ENCODE measurements around the gene TDRD1.

TDRD1 gene

DNA sequence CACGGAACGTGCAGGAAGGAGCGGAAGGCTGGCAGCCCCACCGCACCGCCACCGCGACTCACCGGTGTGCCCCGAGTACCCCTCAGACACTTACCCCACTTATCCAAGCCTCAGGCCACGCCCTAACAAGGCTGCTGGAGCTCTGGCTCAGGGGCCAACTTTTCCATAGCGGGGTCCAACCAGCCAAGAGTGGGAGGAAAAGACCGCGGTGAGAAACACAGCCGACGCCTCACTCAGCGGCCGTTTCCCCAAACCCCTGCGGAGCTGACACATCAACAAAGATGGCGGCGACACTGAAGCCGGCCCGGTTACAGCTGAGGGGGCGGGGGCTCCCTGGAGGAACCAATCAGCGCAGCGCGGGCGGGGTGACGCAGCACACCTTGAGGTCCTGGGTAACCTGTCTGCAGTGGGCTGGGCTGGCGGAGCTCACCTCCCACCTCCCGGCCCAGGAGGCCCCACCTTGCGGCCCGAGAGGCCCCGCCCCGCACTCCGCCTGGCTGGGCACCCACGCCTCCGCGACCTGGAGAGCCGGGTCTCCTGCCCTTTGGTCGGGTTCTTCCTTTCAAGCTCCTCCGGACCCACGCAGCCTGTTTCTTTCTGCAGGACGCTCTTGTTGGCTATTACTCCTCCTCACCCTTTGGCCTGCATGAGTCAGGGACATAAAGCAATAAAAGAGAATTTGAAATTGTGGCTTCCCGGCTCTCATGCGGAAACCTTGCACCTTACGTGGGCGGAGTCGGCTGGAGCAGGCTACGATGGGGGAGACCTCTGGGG lies 5.0 kb upstream of the TDRD1 start, which contains the start of gene CCDC186:
TSS of gene CCDC186 (minus strand) at position 283 of the 774 bp plus-strand sequence. CDS start 10,935 bp downstream, outside the sequence.
- peak; percentile 91 to 98 for DNase-seq (ENCODE audit: extremely low read depth in 1 of 2, low read depth in 1 of 2)

DNA sequence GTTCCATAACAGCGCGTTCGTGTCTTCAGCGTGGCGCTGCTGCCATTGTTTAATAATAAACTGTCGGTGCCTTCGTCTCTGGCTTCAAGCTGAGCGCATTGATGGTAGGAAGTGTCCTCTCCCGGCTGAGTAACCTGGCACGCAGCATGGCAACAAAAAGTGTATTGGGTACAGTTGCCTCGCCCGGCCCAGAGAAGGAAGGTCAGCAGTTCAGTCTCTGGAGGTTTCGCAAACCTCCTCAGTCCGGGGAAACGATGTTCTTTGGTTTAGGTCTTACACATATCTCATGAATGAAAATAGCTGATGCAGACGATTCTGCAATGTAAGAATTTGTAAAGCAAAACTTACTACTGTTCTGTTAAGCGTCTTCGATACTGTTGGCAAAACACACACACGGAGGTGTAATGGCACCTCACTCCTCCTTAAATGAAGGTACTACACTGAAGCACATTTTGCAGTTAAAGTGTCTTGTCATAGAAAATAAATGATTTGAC lies 4.4 kb upstream of the TDRD1 start:
- no peak for DNase-seq (ENCODE audit: extremely low read depth in 1 of 2, low read depth in 1 of 2)

DNA sequence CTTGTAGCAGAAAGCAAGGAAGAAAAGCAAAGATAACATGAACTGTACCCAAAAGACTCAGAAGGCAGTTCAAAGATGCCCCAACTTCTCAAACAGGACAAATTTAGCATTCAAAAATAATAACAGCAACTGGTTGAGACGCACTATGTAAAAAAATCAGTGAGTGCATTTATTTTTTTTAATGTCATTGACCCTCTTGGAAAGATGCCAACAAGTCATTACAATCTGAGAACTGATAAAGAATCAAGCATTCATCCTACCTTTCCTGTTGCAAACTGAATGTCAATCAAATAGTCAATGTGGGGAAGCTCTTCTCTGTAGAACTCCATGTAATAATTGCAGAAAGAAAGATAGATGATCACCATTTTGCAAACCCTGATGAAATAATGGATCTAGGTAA lies 3.5 kb upstream of the TDRD1 start:
- no peak for DNase-seq (ENCODE audit: extremely low read depth in 1 of 2, low read depth in 1 of 2)

DNA sequence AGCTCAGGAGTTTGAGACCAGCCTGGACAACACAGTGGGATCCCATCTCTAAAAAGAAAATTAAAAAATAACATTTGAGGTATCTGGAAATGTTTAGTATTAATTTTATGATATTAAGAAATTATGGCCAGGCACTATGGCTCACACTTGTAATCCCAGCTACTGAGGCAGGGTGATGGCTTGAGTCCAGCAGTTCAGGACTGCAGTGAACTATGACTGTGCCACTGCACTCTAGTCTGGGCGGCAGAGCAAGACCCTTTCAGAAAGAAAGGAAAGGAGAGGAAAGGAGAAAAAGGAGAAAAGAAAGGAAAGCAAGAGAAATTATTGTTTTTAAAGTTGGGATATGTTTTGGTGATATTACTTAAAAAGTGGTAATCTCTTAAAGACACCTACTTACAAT lies 2.6 kb upstream of the TDRD1 start:
- no peak for DNase-seq (ENCODE audit: extremely low read depth in 1 of 2, low read depth in 1 of 2)

DNA sequence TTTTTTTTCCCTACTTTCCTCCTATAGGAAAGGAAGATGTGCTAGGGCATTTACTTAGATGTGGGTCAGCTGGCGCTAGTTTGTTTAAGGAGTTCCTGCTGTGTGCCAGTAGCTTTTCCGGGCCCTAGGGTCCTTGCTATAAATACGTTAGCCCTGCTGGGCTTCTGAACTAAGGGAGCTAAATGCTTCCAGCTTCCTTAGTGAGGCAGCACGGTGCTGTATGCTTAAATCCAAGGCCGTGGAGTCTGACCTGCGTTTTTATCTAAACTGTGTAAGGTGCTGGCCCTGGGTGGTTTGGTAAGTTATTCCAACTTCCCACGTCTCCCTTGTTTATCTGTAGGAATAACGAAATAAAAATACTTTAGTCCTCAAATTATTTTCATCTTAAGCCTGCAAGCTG lies 594 bp downstream of the TDRD1 start:
- no peak for DNase-seq (ENCODE audit: extremely low read depth in 1 of 2, low read depth in 1 of 2)

DNA sequence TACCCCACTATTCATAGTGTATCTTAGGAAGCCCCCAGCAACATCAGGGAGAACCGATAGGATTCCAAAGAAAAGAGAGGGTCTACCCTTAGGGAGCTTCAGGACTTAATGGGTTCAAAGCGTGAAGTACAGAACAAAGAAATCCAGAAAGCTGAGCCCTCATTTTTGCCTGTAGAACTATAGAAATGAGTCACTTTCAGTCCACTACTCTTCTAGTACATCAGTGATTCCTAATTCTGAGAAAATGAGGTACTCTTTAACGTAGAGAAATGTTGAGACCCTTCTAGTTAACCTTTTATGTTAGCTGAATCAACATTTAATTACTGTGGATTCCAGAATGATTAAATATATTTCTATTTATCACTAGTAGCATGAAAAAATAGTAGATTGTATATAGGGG lies 1.8 kb downstream of the TDRD1 start:
- DNase-seq (ENCODE audit: extremely low read depth in 1 of 2, low read depth in 1 of 2) = no peak

DNA sequence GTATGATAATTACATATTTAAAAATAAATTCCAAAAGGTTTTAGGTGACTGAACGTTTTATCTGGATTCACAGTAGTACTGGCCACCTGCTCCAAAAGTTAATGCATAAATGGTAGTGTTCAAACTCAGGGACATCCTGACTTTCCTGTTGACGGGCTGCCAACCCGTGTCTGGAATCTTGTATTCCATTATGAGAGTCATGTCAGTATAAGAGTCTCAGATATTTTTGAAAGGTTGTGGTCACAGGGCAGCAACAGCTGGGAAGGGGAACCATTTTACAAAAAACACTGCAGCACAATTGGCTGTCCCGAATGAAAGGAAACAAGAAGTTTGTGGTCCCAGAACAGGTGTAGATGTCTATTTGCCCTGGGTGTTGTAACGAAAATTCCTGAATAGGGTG lies 2.8 kb downstream of the TDRD1 start:
- DNase-seq (ENCODE audit: extremely low read depth in 1 of 2, low read depth in 1 of 2) = no peak

DNA sequence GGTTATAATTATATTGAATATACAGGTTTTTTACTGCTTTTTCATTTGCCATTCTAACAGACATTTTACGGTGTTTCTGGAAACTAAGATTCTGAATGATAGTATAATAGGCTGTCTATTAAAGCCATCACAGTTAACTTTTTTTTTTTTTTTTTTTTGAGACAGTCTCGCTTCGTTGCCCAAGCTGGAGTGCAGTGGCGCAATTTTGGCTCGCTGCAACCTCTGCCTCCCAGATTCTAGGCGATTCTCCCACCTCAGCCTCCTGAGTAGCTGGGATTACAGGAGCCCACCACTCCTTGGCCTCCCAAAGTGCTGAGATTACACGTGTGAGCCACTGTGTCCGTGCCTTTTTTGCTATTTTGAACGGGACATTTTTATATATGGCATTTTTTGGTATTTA lies 4.4 kb downstream of the TDRD1 start:
- no peak for DNase-seq (ENCODE audit: extremely low read depth in 1 of 2, low read depth in 1 of 2)

DNA sequence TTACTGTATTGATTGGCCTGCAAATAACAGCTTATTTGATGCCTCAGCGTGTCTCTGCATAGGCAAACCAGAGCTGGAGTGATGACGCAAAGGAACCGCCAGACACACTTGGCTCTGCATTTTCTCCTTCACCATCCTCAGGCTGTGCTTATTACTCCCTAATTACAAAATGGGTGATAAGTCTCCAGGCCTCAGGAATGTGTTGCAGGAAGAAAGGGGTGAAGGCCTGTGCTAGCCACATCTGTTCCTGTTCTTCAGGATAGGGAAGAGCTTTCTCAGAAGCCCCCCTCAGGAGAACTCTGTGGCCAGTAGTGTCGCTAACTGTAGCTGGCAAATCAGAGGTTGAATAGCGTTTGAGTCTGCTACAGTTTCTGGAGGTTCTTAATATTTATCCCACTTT lies 5.1 kb downstream of the TDRD1 start:
- DNase-seq (ENCODE audit: extremely low read depth in 1 of 2, low read depth in 1 of 2) = no peak

DNA sequence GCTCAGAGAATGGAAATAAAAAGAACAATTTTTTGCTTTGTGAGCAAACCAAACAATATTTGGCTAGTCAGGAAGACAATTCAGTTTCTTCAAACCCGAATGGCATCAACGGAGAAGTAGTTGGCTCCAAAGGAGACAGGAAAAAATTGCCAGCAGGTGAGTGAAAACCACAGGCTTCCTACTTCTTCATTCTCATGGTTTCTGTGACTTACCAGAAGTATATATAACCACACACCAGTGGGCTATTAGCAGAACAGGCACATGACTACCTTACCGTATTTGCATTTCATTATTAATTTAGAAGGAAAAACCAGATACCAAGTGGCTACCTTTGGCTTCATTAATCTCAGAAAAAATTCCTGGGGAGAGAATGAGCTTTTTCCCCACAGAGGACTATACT lies 8.8 kb downstream of the TDRD1 start:
- DNase-seq (ENCODE audit: extremely low read depth in 1 of 2, low read depth in 1 of 2) = no peak

DNA sequence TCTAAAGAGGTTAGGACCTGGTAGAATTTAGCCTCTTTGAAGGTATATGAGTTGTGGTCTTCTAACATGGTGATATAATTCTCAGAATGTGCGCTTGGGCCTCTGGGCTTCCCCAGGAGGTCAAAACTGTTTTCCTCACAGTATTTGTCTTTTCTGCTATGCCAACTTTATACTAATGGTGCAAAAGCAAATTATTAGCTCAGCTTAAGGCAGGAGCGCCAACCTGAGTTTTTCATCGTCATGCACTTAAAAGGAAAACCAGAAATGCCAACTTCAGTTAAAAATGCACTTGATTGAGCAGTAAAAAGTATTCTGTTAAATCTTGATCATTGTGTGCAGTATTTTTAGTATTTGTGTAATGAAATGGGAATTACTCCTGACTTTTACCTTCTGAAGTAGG lies 9.7 kb downstream of the TDRD1 start:
- no peak for DNase-seq (ENCODE audit: extremely low read depth in 1 of 2, low read depth in 1 of 2)

DNA sequence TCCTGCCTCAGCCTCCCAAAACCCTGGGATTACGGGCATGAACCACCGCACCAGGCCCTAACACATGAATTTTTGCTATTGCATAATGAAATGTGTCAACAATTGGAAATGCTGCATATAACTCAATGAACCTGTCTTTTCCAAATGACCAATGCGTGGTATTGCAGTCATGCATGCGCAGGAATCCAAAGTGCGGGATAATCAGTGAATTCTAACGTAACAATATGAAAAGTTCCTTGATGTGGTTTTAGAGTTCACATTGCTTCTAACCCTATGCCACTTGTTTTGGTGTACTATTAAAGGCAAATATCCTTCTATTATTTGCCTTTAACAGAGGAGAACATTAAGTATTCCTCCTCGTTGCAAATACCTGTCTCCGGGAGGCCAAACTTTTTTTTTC lies 10.5 kb downstream of the TDRD1 start:
- DNase-seq (ENCODE audit: extremely low read depth in 1 of 2, low read depth in 1 of 2) = no peak

DNA sequence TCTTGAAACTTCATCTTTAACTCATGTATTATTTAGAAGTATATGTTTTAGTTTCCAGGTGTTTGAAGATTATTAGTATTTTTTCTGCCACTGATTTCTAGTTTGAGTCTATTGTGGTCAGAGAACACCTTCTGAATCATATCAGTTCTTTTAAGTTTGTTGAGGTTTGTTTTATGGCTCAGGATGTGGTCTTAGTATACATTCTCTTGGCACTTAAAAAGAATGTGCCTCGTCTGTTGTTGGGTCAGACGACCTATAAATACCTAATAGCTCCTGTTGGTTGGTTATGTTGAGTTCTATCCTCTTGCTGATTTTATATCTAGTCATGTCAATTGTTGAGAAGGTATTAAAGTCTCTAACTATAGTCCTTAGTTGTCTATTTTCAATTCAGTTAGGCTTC lies 15.9 kb downstream of the TDRD1 start:
- DNase-seq (ENCODE audit: extremely low read depth in 1 of 2, low read depth in 1 of 2) = no peak

DNA sequence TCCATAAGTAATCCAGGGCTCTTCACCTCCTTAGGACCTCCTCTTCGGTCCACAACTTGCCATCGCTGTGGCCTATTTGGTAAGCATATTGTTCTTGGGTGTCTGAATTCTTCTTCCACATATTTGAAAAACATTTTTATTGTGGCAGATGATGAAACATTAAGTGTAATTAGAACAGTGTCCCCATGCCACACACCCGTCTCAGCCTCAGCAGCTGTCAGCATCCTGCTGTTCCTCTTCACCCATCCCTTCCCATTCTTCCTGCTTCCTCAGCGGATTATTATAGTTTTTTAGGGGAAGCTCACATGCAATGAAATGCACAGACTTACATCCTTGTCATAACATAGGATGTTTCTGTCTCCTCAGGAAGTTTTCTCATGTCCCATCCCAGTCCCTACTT lies 20.1 kb downstream of the TDRD1 start:
- DNase-seq (ENCODE audit: extremely low read depth in 1 of 2, low read depth in 1 of 2) = no peak

DNA sequence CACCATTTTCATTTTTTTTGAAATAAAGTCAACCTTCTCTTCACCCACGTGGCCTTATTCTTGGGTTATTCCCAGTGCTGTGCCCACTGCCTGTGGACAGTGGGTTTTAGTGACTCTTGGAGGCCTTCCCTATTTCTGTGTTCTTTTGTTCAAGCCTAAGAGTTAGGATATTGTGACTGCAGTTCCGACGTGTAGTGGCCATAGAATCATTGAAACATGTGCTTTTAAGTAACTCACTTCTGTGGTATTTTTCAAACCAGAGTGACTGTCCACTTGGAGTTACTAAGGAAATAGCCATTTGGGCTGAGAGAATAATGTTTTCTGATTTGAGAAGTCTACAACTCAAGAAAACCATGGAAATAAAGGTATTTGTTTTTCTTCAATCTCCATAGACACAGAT lies 23.7 kb downstream of the TDRD1 start:
- DNase-seq (ENCODE audit: extremely low read depth in 1 of 2, low read depth in 1 of 2) = no peak

DNA sequence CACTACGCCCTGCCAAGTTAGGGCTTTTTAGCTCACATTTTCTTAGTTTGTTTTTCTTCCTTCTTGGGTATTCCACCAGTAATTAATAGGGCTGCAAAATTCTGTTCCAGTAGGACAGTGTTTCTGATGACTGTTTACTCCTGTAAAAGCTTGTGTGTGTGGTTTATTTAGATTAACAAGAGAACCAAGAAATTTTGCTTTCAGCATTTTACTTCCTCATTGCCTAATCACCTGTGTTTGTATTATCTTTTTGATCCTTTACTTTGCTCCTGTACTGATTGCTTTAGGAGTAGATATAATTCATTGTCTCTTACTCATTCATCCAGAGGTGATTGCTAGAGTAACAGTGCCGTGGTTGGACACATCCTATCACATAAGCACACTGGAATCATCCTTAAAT lies 27.7 kb downstream of the TDRD1 start:
- DNase-seq (ENCODE audit: extremely low read depth in 1 of 2, low read depth in 1 of 2) = no peak

DNA sequence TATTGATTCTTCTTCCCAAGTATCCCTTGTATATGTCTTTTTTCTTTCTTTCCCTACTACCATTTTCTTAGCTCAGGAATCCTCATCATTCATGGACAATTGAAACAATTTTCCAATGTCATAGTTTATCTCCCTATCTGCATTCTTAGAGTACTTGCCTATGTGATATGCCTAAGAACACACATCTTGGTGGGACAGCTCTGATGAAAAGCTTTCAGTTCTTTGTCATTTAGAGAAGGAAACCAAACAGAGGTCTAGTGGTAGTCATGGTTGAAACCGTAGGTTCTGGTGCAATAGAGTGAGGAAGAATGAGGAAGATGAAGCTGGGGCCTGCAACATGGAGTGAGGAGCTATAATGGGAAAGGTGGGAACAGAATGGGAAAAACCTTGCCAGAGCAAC lies 28.2 kb downstream of the TDRD1 start:
- no peak for DNase-seq (ENCODE audit: extremely low read depth in 1 of 2, low read depth in 1 of 2)

DNA sequence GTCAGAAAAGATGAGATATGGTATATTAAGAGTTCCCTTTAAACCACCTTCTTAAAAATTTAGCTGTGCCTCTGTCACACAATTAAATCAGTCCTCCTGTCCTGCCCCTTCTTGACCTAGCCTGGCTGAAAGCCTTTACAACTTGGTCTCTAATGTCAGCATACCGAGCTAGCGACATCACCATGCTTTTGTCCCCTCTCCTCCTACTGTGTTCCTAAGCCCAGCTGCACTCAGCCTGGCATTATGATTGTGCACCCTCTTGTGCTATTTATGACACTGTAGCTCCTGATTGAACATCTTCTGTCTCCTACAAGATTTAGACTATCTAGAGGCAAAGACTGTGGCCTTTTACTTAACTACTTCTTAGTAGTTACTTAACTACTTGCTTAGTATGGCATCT lies 29.2 kb downstream of the TDRD1 start:
- no peak for DNase-seq (ENCODE audit: extremely low read depth in 1 of 2, low read depth in 1 of 2)

DNA sequence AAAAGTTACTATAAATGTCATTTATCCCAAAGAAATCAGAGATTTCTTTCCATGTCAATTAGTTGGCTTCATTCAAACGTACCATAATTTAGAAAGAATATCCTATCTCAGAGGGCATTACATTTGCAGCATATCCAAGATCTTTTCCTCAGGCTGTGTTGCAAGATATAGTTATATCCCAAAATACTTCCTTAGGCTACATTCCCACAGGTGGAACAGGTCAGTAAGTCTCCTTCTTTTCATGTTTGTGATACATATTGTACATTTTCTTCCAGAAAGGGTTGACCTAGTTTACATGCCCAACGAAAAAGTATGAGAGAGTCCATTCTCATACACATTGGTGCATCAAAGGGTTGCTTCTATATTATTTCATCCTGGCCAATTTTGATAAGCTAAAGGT lies 33.0 kb downstream of the TDRD1 start:
- no peak for DNase-seq (ENCODE audit: extremely low read depth in 1 of 2, low read depth in 1 of 2)

DNA sequence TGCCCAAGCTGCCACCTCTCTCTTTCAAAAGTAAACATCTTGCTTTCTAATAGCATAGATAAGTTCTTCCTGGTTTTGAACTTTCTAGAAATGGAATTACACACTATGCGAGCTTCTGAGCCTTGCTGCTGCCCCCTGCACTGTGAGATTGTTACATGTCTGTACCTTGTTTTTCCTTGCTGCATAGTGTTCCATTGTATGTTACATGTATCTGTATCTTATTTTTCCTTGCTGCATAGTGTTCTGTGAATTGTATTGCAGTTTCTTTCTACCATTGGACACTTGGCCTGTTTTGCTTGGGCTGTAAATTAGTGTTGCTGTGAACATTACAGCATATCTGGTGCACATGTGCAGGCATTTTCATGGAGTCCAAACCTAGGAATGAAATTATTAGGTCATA lies 35.9 kb downstream of the TDRD1 start:
- DNase-seq (ENCODE audit: extremely low read depth in 1 of 2, low read depth in 1 of 2) = no peak

DNA sequence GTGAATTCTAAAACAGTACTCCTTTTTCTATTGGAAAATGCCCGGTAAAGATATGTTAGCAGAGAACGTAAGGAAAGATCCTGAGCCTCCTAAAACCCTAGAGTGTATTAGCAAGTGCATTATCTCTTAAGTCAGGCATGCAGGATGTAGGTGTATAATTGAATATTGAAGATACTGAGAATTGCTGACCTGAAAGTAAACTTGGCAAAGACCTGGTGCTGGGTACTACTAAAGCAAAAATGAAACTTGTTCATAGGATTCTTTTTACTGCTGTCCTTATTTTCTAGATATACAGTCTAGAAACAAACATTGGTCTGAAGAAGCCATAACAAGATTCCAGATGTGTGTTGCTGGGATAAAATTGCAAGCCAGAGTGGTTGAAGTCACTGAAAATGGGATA lies 41.1 kb downstream of the TDRD1 start:
- DNase-seq (ENCODE audit: extremely low read depth in 1 of 2, low read depth in 1 of 2) = no peak

DNA sequence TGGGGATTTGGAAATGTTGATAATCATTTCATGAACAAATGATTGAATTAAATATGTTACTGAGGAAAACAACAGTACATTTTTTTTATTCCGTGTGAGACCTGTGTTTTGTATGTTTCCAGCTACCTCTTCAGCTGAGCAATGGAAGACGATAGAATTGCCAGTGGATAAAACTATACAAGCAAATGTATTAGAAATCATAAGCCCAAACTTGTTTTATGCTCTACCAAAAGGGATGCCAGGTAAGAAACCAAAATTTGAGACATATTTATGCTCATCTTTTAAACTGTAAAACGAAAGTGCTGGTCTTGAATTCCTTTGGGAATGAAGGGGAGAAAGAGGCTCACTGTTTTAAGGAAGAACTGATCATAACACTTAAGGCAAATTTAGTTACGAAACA lies 42.1 kb downstream of the TDRD1 start:
- no peak for DNase-seq (ENCODE audit: extremely low read depth in 1 of 2, low read depth in 1 of 2)

DNA sequence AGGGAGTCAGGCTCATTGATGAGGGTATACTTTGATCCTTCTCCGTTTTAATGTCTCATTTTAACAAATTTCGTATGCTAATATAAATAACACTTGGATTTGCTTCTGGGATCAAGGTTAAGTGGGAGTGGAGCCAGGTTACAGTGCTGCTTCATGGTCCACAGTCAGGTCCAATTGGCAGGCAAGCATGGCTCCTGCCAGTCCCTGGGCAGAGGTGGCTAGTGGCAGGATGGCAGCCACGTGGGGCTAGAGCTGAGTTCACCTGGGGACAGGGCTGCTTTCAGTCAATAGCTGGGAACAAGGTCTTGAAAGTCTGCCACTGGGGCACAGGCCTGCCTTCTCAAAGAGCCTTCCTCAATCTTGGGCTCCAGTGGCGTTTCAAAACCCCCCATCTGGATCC lies 43.9 kb downstream of the TDRD1 start:
- no peak for DNase-seq (ENCODE audit: extremely low read depth in 1 of 2, low read depth in 1 of 2)
